Small intestine (tissue), 7 donors: ENCODE results near the gene PLIN5. TPM values are rescaled to one million over a fixed set of nuclear protein-coding genes. Genes with fewer than 3 reads are reported as not detected.

ENCODE experiments used
- DNase-seq, 2 donors: peaks; one replicate each; pipeline versions ENCODE4 v3.0.0 to v3.0.0-alpha.2; 2013
- FAIRE-seq: peaks from 2 replicates; lab custom pipeline; 2012; peaks lifted over from hg19 to GRCh38; lab: Jason Lieb, UNC
- H3K27ac ChIP-seq, 3 donors: one replicate each; pipeline ENCODE4 v1.5.1; 2013; ENCODE audit warnings: low read length in 2 of 3, mild to moderate bottlenecking in 2 of 3, control low read depth in 1 of 3, inconsistent platforms in 1 of 3, low read depth in 1 of 3, moderate library complexity in 1 of 3
- H3K27me3 ChIP-seq, 3 donors: one replicate each; pipeline ENCODE4 v1.6.1; 2013; ENCODE audit warnings: low read length in 3 of 3, inconsistent platforms in 1 of 3; ENCODE audit not compliant: control insufficient read depth in 3 of 3, insufficient read depth in 3 of 3
- H3K36me3 ChIP-seq, 3 donors: one replicate each; pipeline ENCODE4 v1.6.1; 2013; ENCODE audit warnings: low read length in 3 of 3, inconsistent platforms in 1 of 3, low read depth in 1 of 3, mild to moderate bottlenecking in 1 of 3, moderate library complexity in 1 of 3; ENCODE audit not compliant: control insufficient read depth in 3 of 3, insufficient read depth in 2 of 3
- H3K4me1 ChIP-seq, 3 donors: one replicate each; pipeline ENCODE4 v1.6.1; 2013; ENCODE audit warnings: low read length in 2 of 3, inconsistent platforms in 1 of 3, low read depth in 1 of 3, mild to moderate bottlenecking in 1 of 3, moderate library complexity in 1 of 3; ENCODE audit not compliant: control insufficient read depth in 3 of 3, insufficient read depth in 2 of 3
- H3K4me3 ChIP-seq, 3 donors: one replicate each; pipeline ENCODE4 v1.5.1; 2013; ENCODE audit warnings: low read length in 3 of 3, control low read depth in 1 of 3, inconsistent platforms in 1 of 3, low read depth in 1 of 3, mild to moderate bottlenecking in 1 of 3, moderate library complexity in 1 of 3
- H3K9me3 ChIP-seq, 2 donors: one replicate each; pipeline ENCODE4 v1.6.1; 2013; ENCODE audit warnings: low read depth in 1 of 2, low read length in 1 of 2; ENCODE audit not compliant: control insufficient read depth in 2 of 2, insufficient read depth in 1 of 2
- WGBS, 3 donors: extraction: QIAGEN DNeasy Blood & Tissue Kit; methylation state at CpG; one replicate each; pipeline ENCODE4 v1.1.7; 2013; 5-methylcytosine and 5-hydroxymethylcytosine counted together
- polyA plus RNA-seq, 4 donors: library from polyadenylated mRNA; stranded (reverse) in 3 of 4; unstranded in 1 of 4; fragments of 200-250 nt in 3 of 4; fragments of 120-200 nt in 1 of 4; gene quantifications; one replicate each; pipeline versions ENCODE4 v1.2.1 to v1.2.3, GENCODE V29; 2013
- donor health status: healthy with polysubstance abuse.
- donor health status: control.
- donor health status: control.
- donor health status: Bipolar disorder and iron deficiency.
- donor health status: healthy.

The PLIN5 gene
- polyA plus RNA-seq, 4 donors = 0.27 to 4.5 (median 1.9) TPM

- Histone ChIP-seq H3K4me3 (no peak overlapping the region), H3K9me3 (no peaks in the 10 kb centered on the region), H3K27ac (no peak overlapping the region), H3K27me3 (no peaks in the 10 kb centered on the region), H3K36me3 (peaks cover 26 to 89% (median 26%) of the 10 kb centered on the region in 3 donors), H3K4me1 (no peaks in the 10 kb centered on the region)
- FAIRE-seq (no peak), DNase-seq (no peak)
- 93 to 94% (median 93%) methylated on average over 24 to 25 of the region's 25 CpGs for WGBS, 3 donors
These were observed 37.1 kb downstream of the PLIN5 start for GRCh38 chr19:4497770-4498389.

GRCh38 chr19:4496304-4496703, 38.7 kb downstream of the PLIN5 start:
- H3K4me3 ChIP-seq = no peak overlapping the region
- FAIRE-seq = no peak
- peaks cover 22 to 84% (median 26%) of the 10 kb centered on the region in 3 donors for H3K36me3 ChIP-seq
- WGBS, 3 donors = 86 to 89% (median 88%) methylated on average over 15 to 18 of the region's 18 CpGs
- H3K4me1 ChIP-seq = no peaks in the 10 kb centered on the region
- no peak for DNase-seq
- no peaks in the 10 kb centered on the region for H3K27me3 ChIP-seq
- no peaks in the 10 kb centered on the region for H3K9me3 ChIP-seq
- H3K27ac ChIP-seq = no peak overlapping the region

GRCh38 chr19:4495471-4495870, 39.6 kb downstream of the PLIN5 start:
- WGBS, 3 donors = 65 to 85% (median 78%) methylated on average over 10 to 12 of the region's 12 CpGs
- DNase-seq = peak in 1 of 2 donors; percentile 36
- H3K36me3 ChIP-seq = peaks cover 22 to 81% (median 24%) of the 10 kb centered on the region in 3 donors
- FAIRE-seq = no peak
- no peaks in the 10 kb centered on the region for H3K9me3 ChIP-seq
- H3K27ac ChIP-seq = no peak overlapping the region
- H3K27me3 ChIP-seq = no peaks in the 10 kb centered on the region
- H3K4me1 ChIP-seq = no peaks in the 10 kb centered on the region
- H3K4me3 ChIP-seq = no peak overlapping the region

GRCh38 chr19:4494691-4495064, 40.3 kb downstream of the PLIN5 start:
- no peaks in the 10 kb centered on the region for H3K4me1 ChIP-seq
- WGBS, 3 donors = 94 to 96% (median 95%) methylated on average over 8 of the region's 8 CpGs
- H3K27me3 ChIP-seq = no peaks in the 10 kb centered on the region
- DNase-seq (no peak), FAIRE-seq (no peak)
- H3K9me3 ChIP-seq = no peaks in the 10 kb centered on the region
- no peak overlapping the region for H3K4me3 ChIP-seq
- no peak overlapping the region for H3K27ac ChIP-seq
- peaks cover 24 to 80% (median 24%) of the 10 kb centered on the region in 3 donors for H3K36me3 ChIP-seq

GRCh38 chr19:4493929-4494690, 40.9 kb downstream of the PLIN5 start:
- no peaks in the 10 kb centered on the region for H3K4me1 ChIP-seq
- peaks cover 19 to 81% (median 21%) of the 10 kb centered on the region in 3 donors for H3K36me3 ChIP-seq
- DNase-seq (no peak), FAIRE-seq (no peak)
- no peak overlapping the region for H3K27ac ChIP-seq
- H3K27me3 ChIP-seq = no peaks in the 10 kb centered on the region
- no peaks in the 10 kb centered on the region for H3K9me3 ChIP-seq
- 96 to 97% (median 97%) methylated on average over 57 to 61 of the region's 61 CpGs for WGBS, 3 donors
- no peak overlapping the region for H3K4me3 ChIP-seq

- Histone ChIP-seq H3K36me3 (peaks cover 19 to 83% (median 21%) of the 10 kb centered on the region in 3 donors), H3K4me3 (no peak overlapping the region), H3K9me3 (no peaks in the 10 kb centered on the region), H3K4me1 (no peaks in the 10 kb centered on the region), H3K27ac (no peak overlapping the region), H3K27me3 (no peaks in the 10 kb centered on the region)
- no peak for FAIRE-seq
- 93 to 97% (median 95%) methylated on average over 24 to 41 of the region's 41 CpGs for WGBS, 3 donors
- no peak for DNase-seq
These were observed 41.7 kb downstream of the PLIN5 start for GRCh38 chr19:4493104-4493928.

- whole genome bisulfite sequencing, 3 donors = 97 to 100% (median 98%) methylated on average over 3 of the region's 3 CpGs
- Histone ChIP-seq H3K27me3 (no peaks in the 10 kb centered on the region), H3K36me3 (peaks cover 16 to 80% (median 17%) of the 10 kb centered on the region in 3 donors), H3K4me3 (no peak overlapping the region), H3K27ac (no peak overlapping the region), H3K9me3 (no peaks in the 10 kb centered on the region), H3K4me1 (no peaks in the 10 kb centered on the region)
- FAIRE-seq = no peak
- DNase-seq = no peak
These were observed 42.5 kb downstream of the PLIN5 start for GRCh38 chr19:4492337-4493103.
